NCI-H526 treated with DMSO at 0.1 percent for 48 hours (cell line): ENCODE measurements around the gene SLC8A1.

Source experiments
- DNase-seq: peaks from one replicate; lab custom pipeline; 2025; lab: John Stamatoyannopoulos, UW

The SLC8A1 gene

DNA sequence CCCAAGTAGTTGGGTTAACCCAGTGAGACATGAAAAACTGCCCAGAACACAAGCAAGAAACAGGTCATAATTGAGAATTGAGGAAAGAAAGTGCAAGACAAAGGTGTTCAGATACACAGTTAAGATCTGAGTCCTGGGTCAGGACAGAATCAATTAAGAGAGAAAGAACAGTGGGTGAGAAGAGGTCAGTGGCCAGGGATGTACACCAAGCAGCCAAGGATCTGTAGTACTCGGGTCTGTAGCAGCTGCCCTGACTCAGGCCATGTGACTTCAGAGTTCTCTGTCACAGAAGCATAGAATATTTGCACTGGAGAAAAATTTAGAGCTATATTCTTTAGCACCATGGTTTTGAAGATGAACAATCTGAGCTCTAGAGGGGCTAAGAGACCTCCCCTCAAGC is 141.6 kb downstream of the SLC8A1 start:
- DNase-seq = no peak

DNA sequence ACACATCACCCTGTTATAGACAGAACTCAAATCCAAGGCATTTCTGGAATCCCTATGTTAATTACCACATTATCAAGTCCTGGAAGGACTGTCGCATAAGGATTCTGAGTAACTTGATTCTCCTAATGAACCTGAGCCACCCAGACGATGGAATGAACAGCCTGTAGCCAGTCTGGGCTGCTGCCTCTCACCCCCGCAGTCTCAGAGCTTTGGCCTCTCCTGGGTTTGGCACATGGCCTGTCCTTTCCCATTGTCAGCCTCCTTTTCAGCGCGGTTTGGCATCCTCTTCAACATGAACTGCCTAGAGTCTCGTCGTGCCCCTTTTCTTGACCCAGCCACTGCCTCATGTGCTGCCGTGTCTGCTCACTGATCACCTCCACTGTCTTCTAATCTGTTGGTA is 147.6 kb downstream of the SLC8A1 start:
- no peak for DNase-seq

DNA sequence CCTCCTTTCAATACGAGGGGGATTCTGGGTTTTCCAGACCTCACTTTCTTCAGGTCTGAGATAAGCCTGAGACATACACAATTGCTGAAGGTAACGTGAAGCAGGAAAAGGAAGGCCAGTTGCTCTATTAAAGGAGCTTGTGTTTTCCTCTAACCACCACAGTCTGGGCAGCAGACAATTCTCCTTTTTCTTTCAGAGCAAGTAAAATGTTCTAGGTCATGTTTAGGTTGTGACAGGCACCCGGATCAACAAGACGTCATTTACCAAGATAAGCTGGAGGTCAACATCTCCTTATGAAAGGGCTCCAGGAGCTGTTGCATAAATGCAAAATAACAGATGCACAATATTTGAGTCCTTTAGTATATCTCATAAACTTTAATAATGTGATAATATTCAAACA is 148.1 kb downstream of the SLC8A1 start:
- DNase-seq = no peak

DNA sequence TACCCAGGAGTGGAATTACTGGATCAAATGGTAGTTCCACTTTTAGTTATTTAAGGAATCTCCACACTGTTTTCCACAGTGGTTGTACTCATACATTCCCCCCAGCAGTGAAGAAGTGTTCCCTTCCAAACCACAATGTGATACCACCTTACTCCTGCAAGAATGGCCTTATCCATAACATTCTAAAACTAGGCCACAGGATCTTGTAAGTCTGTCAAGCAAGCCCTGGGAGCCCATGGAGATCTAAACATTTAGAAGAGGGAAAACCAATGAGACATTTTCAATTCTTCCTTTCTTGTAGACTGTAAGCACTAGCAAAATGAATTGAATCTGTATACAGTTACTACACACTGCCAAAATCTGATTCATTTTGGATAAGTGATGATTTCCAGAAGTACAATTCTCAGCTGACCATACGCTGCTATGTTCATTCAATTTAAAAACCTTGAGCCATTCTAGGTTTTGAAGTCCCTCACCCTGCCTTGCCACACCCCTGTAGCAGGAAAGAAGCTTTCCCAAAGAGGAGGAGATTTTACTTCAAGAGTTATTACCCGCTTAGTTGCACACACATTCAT is 149.1 kb downstream of the SLC8A1 start:
- no peak for DNase-seq

DNA sequence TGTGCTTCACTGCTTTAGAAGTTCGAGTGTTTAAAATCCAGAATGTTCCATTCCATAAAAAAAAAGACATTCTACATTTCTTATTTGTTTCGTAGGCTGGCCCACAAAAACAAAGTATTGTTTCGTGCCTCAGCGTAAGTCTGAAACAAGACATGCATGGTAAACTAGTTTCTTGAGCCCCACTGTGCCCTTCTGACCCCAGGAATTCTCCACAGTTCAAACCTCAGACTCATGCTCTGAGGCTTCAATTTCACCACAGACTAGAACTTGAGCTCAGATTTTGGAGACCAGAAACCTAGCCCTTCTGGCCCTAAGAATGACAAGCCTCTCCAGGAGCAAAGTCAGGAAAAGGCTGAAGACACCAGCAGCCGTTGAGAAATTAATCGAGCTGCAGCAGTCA is 151.5 kb downstream of the SLC8A1 start:
- no peak for DNase-seq

DNA sequence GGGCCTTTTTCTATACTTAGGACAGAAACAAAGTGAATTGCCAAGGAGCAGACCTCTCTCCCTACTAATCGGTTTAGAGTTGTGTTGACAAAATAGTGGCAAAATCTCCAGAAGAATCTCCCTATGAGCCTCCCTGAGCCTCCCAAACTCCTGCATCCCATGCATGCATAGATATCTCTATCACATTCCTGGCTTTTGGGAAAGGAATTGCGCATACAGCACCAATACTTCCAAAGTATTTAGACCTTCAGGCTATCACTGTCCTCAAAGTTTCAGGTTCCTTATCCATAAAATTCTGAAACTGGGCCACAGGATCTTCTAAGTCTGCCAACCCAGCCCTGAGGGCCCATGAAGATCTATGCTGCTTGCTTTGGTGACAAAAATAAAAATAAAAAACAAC is 152.1 kb downstream of the SLC8A1 start:
- DNase-seq = no peak

DNA sequence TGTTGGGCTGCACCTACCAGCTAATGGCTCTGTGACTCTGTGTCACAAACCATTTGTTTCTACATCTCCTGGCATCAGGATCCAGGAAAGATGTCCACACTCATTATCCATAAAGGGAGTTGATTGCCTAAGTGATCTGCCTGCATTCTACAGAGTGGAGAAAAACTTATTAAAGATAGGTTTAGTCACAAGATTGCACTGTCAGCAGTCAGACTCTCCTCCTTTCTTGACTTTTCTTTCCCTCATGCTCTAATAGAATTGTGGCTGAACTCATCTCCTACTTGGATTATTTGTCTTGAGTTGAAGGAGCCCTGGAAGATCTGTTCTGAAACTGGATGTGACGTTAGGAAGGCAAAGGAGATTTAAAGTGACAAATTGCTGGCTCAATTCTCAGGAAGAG is 152.7 kb downstream of the SLC8A1 start:
- DNase-seq = no peak

DNA sequence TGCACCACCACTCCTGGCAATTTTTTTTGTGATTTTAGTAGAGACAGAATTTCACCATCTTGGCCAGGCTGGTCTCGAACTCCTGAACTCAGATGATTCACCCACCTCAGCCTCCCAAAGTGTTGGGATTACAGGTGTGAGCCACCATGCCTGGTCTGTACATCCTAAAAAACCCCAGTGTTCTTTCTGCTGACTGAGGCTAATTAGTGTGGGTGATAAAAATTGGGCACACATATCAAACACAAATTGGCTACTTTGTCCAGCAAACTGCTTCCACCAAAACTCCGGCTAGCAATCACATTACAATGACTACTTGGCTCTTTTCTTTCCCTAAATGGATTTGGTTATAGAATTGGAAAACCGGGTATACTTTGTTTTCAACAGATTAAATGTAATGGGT is 153.9 kb downstream of the SLC8A1 start:
- DNase-seq = no peak

DNA sequence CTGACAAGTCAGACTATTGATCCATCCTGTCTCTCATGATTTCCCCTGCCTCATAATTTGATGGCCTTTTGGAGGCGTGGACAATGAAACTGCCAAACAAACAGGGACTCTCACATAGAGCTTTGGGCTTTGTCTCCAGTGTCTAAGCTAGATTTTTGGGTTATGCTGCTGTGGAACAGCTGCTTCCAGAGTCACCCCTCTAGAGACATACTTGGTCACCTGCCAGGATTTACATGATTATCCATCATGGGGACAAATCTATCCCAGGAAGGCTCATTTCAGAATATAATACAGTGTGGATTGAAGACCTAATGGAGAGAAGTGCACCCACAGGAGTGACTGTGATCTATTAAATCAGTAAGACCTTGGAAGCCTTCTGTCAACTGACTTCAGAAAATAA is 159.6 kb downstream of the SLC8A1 start:
- no peak for DNase-seq

DNA sequence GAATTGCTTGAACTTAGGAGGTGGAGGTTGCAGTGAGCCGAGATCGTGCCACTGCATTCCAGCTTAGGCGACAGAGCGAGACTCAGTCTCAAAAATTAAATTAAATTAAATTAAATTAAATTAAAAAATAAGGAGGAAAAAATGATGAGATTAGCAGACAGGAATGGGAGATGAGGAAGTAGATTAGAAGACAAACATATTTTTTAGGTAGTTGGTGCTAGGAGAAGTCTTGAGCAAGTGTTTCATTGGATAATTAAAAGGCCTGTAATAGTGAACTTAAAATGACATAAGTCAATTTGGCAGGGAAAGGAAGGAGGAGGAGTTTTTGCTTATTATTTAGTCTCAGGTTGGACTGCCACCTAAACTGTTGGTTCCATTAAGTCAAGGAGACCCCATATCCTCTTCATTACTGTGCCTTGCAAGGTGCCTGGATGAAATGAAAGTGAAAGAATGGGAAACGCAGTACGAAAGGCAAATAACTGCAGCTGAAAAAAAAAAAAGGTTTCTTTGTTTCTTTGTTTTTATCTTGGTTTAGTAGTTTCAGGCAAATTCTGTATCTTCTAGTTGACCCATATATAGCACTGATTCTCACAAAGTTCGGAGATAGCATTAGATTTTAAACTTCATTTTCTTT is 162.0 kb downstream of the SLC8A1 start:
- no peak for DNase-seq

DNA sequence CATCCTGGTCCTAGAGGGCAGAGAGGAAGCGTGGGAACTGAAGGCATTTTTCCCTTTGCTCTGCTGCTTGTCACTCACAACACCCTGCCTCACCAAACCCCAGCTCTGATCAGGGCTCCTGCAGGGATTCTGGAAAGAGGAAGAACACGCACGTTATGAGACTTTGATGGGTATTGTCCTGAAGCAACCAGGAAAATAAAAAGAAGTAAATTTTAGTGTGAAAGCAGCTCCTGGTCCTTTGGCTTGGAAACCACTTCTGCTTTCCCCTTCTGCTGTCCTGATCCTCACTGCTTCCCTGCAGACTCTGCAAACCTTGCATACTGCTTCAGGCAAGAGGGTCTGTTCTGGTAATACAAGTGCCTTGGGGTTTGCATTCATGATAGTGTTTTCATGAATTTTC is 164.1 kb downstream of the SLC8A1 start:
- no peak for DNase-seq

DNA sequence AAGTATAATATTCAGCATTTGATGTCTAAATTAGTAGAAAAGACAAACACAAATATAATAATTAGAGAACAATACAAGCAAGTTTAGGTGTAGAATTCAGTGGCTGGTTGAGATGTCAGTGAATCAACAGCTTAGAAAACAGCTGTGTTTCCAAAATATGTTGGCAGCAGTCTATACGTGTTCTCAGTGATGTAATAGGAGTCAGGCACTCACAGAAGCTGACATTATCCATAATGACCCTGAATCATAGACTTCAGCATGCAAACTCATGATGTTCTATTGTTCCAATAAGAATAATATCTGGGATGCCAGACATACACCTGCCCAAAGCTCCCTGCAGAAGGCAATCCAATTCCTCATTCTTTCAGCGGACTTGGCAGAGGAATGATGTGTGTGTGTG is 164.7 kb downstream of the SLC8A1 start:
- no peak for DNase-seq

DNA sequence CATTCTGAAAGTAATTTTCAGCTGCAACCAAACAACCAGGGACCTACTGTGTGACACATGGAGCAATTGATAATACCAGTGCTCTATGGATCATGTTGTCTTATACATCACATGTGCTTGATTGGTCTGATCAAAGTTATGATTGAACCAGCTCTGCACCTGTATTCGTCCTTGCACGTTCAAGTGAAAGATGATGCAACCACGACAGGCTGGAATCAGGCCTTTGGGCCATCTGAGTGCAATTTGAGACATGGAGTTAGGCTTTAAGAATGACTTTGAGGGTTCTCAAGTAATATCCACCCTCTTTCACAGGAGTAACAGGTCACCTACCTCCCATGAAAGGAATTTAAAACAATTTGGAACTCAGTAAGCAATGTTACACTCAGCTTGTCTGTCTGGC is 165.2 kb downstream of the SLC8A1 start:
- DNase-seq = no peak

DNA sequence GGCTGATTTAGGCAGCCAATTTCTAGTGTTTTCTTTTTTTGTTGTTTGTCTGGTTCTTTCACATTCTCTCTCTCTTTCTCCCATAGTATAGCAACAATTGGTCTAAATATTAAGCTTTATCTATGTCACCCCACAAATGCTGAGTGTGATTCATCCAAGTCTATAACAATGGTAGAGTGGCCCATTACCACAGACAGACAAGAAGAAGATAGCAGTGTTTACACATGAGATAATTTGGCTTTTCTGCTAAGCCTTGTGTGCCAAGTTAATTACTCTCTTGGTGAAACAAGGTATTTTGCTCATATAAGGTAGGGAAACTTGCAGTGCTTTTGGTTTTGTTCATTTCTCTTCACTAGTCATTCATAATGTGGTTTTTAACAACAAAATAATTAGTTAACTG is 166.5 kb downstream of the SLC8A1 start:
- DNase-seq = no peak

DNA sequence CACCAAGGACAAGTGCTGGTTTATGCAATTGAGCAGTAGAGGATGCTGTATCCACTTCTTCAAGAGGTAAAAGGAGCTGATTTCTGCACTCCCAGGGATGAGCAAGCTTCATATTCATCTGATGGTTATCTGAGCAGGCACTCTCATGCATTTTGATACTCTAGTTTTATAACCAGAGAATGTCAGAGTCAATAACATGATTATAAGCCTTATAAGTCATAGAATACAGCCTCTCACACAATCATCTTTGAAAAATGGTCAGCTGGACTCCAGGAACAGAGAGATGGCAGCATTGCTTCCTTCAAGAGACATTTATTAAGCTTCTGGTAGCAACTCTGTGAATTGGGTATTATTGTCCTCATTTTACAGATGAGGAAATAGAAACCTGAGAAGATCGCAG is 167.1 kb downstream of the SLC8A1 start:
- no peak for DNase-seq

DNA sequence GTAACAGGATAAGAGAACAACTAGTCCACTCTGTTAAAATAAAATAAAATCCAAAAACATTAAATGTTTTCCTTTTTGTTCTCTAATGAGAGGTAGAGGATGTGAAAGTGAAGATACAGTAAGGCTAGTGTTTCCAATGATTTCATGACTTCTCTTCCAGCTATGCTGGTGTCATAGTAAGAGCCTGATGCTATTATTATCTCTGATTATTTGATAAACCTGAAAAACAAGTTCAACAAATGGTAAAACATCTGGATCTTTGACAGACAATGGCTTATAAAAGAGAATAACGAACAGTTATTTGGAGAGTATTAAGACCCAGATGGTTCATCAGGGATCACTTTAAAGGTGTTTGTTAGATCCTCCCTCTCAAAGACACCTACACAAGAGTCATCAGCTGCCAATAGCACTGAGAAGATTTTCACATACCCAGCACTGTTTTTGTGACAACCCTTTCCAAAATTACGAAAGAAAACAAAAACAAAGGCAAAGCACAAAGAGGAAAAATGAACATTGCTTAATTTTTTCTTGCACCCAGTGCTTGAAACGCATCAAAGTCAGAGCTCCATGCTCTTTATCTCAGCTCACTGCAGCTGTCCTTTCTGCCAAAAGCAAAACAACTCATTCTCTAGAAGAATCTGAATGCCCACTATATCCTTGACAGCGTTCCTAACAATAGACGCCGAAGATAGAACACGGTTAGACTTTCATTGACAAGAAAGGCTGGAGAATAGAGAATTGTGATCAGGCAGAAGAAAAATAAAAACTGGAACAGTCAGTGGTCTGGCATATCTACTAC is 168.6 kb downstream of the SLC8A1 start:
- no peak for DNase-seq

DNA sequence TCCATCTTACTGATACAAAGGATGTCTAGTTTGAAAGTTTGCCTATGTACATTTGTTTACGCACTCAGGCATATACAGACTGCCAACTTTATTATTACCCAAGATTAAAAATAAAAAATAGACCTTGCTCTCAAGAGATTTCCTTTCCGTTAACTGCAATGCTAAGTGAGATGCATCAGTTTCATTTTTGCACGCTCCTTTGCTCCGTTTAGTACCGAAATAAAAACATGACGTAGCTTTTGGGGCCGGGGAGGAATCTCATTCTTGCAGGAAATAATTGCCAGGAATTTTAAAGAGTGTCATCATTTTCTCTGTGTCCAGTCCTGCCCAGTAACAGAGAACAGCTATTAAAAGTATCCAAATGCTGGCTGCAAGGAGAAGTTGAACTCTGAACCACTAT is 169.5 kb downstream of the SLC8A1 start:
- DNase-seq = no peak

DNA sequence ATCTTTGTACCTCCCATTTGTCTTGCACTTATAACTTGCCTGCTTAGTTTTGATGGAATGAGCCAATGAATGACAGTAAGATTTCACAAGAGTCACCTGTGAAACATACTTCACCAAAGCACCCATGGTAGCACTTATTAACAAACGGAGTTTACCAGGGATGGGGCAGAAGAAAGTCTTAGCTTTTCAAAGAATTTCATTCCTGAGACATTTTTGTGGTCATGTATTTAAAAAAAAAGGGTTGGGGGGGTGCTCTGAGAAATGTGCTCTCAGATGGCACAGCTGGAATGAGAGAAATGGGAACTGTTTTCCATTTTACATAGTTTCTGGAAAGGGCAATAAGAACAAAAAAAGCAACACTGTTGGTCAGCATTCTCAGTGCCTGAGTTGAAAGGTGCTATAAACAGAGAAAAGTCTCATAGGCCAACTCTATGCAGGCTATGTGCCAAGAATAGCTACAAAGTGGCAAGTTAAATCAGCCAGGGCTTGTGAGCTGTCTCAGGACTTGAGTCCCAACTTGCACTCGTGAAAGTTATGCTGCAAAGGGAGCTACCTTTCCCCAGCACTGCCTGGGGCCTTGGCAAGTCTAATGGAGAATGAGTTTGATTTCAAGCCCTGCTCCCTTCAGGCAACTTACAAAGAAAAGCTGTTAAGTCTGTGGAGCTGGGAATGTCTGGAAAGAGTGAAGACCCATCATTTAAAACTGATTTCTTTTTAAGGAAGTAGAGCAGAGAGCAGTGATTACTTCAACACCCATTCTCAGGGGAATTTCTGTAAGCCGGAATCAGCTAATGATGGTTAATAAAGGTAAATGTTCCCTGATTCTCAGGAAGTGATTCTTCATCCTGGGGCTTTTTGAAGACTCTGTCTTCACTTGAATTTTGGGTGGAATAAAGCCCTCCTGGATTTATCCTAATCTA is 170.6 kb downstream of the SLC8A1 start:
- no peak for DNase-seq

DNA sequence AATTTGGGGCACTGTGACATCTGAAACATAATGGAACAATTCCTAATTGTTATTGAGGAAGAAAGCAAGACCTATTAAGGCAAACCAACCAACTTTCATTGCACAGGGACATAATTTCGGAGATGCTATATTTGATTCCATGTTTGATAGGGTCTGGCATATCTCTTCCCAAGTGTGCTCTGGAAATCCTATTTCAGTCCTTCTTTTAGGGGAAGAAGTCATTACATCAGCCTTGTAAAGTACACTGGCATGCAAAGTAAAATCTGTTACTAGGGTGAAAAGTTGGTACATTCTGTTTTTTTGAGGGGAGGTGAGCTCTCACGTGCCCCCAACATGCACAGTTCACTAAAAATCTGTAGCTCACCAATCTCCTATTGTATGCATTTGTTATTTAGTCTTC is 172.4 kb downstream of the SLC8A1 start:
- no peak for DNase-seq

DNA sequence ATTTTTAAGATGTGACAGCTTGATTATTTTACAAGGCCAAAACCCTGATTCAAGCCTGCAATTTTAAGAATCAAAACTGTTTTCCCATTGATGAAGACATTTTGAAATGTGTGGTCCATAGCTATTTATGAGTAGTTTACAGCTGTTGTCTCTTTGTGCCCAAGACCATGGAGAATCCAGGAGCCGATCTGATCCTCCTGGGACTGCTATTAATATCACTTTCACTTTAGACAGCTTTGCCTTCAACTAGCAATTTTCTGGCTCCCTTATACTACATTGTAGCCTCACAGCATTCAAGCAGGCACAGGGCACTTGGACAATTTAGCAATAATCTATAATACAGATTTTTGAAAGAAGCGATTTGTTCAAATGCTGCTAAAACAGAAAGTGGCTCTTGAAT is 172.9 kb downstream of the SLC8A1 start:
- no peak for DNase-seq

DNA sequence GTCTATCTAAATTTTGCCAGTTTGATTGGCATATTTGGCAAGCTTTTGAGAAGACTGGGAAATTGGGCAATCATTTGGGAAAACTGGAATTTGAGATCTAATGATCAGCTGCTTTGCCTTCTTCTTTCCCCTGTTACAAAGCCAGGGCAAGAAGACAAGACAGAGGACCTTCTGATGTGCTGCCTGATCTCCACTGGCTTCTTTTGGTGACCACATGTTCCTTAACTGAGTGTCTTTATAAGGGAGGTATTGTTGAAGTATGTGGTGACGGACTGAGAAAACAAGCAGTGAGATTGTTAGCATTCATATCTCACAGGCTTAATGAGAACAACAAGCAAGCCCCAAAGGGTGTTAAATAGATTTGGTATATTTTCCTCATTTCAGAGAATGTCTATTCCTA is 175.8 kb downstream of the SLC8A1 start:
- DNase-seq = no peak

DNA sequence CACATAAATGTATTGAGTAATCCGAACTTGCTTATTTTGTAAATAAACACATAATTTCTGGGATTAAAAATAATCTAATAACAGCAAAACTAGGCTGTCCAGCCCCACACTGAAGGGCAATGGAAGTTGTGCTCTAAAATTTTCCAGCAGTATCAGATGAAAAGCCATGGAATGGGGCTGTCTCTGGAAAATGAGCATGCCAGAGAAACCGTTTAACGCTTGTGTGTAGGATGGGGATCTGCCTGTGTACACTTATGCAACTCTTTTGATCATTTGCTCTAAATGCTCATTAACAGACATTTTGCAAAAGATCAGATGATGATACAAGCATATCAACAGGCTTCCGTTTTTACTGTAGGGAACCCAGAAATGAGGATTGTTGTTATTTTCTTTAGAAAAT is 177.6 kb downstream of the SLC8A1 start:
- no peak for DNase-seq
